ENCODE measurements around the gene SORCS2.
"Not testable (repeated sequence)": the region's sequence is repeated elsewhere in the genome, so short reads cannot be mapped to it uniquely, and the experiment has no call there.

Gene SORCS2

GRCh38 chr4:7434141-7434765 is 241.9 kb downstream of the SORCS2 start:
- DNase-seq = no peak

DNA sequence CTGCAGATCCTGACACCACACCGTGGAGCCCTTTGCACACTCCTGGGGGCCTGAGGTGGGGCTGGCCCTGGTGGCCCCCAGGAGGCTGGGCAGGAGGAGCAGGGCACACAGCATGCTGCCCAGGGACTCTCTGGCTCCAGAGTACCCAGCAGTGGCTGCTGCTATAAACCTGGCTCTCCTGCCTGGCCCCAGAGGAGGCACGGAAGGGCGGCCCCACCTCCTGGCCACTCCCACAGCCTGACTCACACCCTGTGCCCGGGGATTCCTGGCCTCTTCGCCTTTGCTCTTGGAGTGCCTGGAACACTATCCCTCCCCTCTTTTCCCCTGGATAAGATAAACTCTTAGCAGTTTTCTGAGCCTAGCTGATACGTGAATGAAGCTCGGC is 242.4 kb downstream of the SORCS2 start, which contains the start of gene PSAPL1:
PSAPL1 (minus strand) TSS at position 165 of the 385 bp plus-strand sequence; CDS start at position 114, 51 bp downstream.
- DNase-seq = peak in 1 of 2 donors; percentile 1

DNA sequence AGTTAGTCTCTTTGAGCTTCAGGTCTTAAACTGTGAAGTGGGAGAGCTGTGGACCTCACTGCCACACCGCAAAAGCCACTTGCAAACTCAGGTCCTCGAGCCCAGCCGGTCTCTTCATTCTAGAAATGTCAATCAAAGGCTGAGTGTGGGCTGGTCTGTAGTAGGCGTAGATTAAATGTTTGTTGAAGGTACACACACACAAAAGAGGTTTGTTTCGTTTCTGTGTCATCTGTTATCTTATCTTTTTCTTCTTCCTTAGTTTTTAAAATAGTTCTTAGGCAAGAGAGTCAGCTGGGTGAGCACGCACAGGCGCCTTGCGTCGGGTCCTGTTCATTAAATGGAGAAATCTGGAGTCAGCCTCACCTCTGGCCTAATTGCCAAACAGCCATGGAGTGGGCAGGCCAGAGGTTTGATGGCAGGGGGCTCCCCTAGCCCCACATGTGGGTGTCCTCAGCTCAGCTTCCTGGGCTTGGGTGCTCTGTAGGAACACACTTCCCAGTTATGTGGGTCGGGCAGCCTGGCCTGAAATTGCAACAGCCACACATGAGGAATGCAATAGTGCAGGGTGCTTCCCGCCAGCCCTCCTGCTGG is 243.2 kb downstream of the SORCS2 start:
- peak in 1 of 2 donors; percentile 45 for DNase-seq

DNA sequence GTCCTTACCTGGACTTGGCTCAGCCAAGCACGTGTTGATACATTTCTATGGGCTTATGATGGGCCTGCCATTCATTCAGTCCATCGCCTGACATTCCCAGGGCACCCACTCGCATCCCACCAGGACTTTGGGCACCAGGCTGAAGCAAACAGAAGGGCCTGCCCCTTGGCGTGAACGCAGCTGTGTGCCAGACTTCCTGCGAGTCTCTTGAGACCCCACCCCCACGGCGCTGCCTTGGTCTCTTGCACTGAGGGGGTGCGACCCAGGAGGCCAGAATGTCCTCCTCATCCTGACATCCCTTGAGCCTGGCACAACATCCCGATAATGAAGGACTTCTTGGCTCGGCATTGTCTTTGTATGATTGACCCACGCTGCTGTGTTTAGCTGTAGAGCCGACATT is 243.9 kb downstream of the SORCS2 start:
- no peak for DNase-seq

DNA sequence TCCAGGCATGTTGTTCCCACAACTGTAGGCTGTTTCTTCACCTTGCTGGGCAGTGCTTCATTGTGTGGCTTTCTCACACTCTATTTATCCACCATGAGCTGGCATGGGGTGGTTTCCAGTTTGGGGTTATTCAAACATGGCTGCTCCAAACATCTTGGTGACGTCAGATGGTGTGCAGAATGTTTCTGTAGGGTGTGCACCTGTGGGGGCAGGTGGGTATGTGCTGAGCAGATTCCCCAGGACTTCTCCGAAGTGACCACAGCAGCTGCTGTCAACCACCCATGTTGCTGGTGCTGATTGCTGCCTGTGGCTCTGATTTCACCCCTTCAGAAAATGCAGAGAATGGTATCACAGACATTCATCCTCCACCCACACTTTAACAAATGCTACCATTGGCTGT is 247.4 kb downstream of the SORCS2 start:
- no peak for DNase-seq

- DNase-seq = no peak
Observed at GRCh38 chr4:7441201-7441600, 248.9 kb downstream of the SORCS2 start.

- DNase-seq = no peak
Observed at GRCh38 chr4:7442574-7443162, 250.3 kb downstream of the SORCS2 start.

GRCh38 chr4:7444314-7444713 is 252.0 kb downstream of the SORCS2 start:
- no peak for DNase-seq

DNA sequence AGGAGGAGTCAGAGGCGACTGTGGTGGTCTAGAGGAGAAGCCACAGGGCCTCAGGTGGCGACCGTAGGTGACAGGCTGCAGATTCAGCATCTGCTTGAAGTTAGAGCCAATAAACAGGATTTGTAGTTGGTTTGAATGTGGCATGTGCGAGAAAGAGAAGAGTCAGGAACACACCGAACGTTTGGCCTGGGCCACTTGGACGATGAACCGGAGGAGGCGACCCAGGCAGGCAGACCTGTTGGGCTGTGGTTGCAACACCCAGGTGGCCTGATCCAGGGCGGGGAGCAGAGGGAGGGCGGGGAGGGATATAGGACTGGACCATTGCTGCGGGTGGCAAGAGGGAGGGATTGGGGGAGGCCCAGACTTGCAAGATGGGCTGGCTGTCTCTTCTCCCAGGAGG is 252.4 kb downstream of the SORCS2 start:
- DNase-seq = no peak

GRCh38 chr4:7447236-7447635 is 254.9 kb downstream of the SORCS2 start:
- DNase-seq = no peak

- DNase-seq = no peak
Observed at GRCh38 chr4:7448036-7448435, 255.7 kb downstream of the SORCS2 start.

GRCh38 chr4:7450775-7451433 is 258.6 kb downstream of the SORCS2 start:
- no peak for DNase-seq

DNA sequence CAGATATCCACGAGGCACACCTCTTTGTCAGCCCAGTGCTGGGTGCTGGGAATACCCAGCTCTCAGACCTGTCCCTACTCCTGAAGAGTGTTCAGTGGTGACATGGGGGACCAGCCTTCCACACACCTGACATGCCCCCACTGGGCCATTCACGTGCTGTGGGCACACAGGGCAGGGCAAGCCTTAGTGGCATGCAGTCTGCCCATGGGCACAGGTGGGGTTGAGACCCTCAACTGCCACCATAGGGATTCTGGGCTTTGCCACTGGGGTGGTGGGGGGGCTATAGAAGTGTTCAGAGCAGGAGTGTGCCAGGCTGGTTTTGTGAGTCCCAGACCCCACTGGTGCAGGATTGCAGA is 259.1 kb downstream of the SORCS2 start:
- no peak for DNase-seq

GRCh38 chr4:7451800-7452199 is 259.5 kb downstream of the SORCS2 start:
- DNase-seq = no peak

DNA sequence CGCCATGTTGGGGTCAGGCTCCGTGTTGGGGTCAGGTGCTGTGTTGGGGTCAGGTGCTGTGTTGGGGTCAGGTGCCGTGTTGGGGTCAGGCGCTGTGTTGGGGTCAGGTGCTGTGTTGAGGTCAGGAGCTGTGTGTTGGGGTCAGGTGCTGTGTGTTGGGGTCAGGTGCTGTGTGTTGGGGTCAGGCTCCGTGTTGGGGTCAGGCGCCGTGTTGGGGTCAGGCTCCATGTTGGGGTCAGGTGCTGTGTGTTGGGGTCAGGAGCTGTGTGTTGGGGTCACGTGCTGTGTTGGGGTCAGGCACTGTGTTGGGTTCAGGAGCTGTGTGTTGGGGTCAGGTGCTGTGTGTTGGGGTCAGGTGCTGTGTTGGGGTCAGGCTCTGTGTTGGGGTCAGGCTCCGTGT is 260.5 kb downstream of the SORCS2 start:
- DNase-seq = not testable (repeated sequence)

GRCh38 chr4:7457201-7458065 is 265.1 kb downstream of the SORCS2 start:
- no peak for DNase-seq

GRCh38 chr4:7458066-7458425 is 265.7 kb downstream of the SORCS2 start:
- no peak for DNase-seq

DNA sequence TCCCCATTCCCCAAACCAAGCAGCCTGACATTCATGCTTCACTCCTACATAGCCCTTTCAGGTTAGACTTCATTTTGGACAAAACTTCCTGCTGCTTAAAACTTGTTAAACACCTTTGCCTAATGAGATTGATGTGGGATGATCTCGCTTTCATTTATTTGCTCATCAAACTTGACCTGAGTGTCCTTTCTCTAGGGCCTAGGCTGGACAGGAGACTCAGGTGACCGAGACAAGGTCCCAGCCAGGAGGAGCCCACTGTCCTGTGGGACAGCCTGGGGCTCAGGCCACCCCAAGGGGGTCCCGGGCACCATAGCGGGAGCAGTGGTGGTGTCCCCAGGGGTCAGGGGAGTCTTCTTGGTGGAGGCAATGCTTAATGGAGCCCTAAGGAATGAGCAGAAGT is 266.1 kb downstream of the SORCS2 start:
- no peak for DNase-seq

DNA sequence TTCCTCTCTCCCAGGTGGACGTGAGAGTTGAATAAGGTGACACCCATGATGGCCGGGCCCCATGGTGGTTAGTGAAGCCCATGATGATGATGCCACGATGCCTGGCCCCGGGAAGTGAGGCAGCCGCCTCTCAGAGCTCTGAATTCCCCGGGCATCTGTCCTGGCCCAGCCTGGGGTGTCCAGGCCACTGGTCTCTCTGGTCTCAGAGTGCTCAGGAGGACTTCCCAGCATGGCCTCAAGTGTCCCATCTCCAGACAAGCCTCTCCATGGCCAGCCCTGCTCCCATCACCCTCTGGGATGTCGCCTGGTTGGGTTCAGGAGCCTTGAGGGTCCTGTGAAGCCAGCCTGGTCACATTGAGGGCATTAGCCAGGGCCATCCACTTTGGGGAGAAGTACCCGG is 267.1 kb downstream of the SORCS2 start:
- no peak for DNase-seq

- DNase-seq = no peak
Observed at GRCh38 chr4:7460566-7460965, 268.2 kb downstream of the SORCS2 start.

GRCh38 chr4:7461230-7461629 is 268.9 kb downstream of the SORCS2 start:
- DNase-seq = no peak

DNA sequence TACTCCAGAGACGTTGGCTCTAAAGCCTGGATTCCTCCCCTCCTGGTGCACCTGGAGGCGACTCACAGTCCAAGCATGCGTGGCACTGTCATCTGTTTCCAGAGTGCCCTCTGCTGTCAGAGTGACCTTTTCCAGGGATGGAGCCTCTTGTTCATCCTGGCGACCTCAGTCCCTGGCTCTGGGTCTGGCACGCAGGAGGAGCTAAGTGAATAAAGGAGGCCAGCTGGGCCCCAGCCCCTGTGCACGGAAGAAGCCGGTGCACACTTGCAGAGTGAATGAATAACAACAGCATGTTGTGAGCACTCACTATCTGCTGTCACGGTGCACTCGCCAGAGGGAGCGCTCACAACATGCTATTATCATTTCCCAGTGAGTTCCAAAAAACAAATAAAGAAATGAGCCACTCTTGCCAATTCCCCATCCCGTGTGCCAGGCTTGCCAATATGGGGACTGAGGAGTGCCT is 270.2 kb downstream of the SORCS2 start:
- DNase-seq = no peak
